Activated CD4-positive, alpha-beta T cell treated with anti-CD3 and anti-CD28 coated beads, Interleukin-2, amount 50 U/mL, for 16 hours (primary cell): ENCODE data around the gene TSPAN9.
"Not testable (repeated sequence)": the region's sequence is repeated elsewhere in the genome, so short reads cannot be mapped to it uniquely, and the experiment has no call there.

Experiments
- DNase-seq: peaks from one replicate; pipeline ENCODE4 v3.0.0-alpha.2; 2020

The TSPAN9 gene

DNA sequence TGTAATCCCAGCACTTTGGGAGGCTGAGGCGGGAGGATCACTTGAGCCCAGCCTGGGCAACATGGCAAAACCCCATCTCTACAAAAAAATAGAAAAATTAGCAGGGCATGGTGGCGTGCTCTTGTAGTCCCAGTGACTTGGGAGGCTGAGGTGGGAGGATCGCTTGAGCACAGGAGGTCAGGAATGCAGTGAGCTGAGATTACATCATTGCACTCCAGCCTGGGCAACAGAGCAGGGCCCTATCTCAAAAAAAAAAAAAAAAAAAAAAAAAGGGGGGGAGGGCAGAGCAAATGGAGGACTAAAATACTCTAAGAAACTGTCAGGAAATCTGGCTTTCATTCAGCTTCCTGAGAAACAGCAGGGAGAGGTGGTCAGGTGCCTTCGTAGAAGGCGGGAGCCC, 31.7 kb upstream of the TSPAN9 start:
- no peak for DNase-seq

GRCh38 chr12:3045989-3046388, 31.2 kb upstream of the TSPAN9 start:
- no peak for DNase-seq

DNA sequence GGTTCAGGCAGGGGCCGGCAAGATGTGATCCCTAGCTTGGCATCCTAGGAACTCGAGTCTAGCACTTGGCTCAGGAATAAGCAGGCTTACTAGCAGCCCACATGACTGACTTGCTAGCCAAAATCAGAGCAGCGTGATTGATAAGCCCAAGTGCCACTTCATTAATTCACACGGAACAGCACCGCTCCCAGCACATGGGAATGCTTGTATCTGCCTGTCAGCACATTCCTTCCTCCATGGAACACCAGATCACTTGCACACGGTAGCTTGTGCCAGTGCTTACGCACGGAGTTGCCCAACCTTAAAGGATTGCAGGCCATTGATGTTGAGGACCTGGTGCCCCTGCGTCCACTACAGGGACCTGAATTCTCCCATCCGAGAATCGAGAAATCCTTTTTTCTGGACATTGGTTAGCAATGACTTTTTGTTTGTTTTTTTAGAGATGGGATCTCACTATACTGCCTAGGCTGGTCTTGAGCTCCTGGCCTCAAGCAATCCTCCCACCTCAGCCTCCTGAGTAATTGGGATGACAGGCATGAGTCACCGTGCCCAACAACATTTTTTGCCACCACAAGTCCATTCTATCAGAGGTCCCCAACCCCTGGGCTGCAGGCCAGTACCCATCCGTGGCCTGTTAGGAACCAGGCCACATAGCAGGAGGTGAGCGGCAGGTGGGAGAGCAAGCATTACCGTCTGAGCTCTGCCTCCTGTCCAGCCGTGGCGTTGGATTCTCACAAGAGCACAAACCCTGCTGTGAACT, 30.6 kb upstream of the TSPAN9 start:
- DNase-seq = no peak

- DNase-seq = no peak
Observed at GRCh38 chr12:3047961-3048360, 29.2 kb upstream of the TSPAN9 start.

GRCh38 chr12:3048540-3048939, 28.6 kb upstream of the TSPAN9 start:
- DNase-seq = no peak

GRCh38 chr12:3049176-3049575, 28.0 kb upstream of the TSPAN9 start:
- no peak for DNase-seq

DNA sequence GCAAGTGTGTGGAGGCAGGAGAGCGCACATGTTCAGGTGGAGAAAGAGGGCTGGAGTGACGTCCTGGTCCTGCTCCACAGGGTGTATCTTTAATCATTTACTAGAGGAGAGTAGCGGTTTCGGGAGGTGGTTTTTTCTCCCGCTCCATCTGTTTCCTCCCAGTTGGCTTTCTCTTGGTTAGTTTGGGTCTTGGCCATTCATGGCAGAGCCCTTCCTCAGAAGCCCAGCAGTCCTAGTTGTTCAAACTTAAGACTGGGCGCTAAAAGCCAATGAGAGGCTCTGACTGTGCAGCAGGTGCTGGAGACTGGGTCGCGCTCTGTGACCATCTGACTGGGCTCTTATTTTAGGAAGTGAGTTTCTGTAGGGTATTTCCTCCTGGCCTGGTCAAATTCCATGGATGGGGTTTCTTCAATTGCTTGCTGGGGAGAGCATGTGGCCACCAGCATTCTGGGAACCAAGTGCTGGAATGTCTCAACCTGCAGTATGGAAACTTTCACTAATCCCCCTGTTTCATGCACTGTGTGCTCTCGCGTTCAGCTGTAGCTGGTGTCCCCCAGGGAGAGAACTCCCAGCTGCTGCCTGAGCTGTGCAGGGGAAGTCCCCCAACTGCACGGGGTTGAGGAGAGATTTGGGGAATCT, 27.4 kb upstream of the TSPAN9 start:
- DNase-seq = no peak

GRCh38 chr12:3054374-3054773, 22.8 kb upstream of the TSPAN9 start:
- DNase-seq = no peak

GRCh38 chr12:3055026-3055703, 22.0 kb upstream of the TSPAN9 start:
- DNase-seq = no peak

DNA sequence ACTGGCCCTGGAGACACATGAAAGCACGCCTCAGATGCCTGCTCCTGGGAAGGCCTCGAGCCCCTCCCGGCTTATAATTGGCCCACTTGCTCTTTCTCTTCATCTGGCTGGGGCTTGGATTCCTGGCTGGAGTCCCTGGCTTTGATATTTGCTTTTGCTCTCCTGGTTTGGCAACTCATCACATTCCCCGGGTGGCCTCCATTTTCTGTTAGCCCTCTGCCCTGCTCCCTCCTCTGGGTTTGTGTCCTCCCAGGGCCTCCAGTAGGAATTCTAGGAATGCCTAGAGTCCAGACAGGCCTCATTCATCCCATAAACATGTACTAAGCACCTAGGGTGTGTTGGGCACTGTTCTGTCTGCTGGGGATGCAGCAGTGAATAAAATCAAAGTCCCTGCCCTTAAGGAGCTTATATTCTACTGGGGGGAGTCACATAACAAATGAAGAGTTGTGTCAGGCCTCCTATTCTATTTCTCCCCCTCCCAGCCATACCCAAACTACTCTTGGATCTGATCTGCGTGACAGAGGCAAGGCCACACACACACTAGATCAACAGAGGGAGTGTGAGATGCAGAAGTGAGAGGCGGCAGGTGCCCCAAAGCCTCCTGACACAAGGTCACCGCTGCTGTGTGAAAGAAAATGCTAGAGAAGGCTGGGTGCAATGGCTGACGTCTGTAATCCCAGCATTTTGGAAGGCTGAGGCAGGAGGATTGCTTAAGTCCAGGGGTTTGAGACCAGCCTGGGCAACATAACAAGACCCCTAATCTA, 21.3 kb upstream of the TSPAN9 start:
- no peak for DNase-seq

DNA sequence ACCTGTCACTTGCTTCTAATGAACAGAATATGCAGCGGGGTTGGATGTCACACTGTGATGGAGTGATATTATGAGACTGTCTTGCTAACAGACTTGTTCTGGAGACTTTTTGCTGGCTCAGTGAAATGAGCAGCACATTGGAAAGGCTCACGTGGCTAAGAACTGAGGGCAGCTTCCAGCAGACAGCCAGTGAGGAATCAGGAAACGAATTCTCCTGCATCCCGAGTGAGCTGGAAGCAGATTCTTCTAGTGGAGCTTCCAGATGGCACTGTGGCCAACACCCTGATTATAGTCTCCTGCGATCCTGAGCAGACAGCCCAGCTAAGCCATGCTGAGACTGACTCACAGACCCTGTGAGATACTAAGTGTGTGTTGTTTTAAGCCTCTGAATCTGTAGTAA, 16.1 kb upstream of the TSPAN9 start:
- DNase-seq = no peak

- DNase-seq = no peak
Observed at GRCh38 chr12:3061501-3062215, 15.5 kb upstream of the TSPAN9 start.

GRCh38 chr12:3065300-3065699, 11.9 kb upstream of the TSPAN9 start:
- DNase-seq = no peak

DNA sequence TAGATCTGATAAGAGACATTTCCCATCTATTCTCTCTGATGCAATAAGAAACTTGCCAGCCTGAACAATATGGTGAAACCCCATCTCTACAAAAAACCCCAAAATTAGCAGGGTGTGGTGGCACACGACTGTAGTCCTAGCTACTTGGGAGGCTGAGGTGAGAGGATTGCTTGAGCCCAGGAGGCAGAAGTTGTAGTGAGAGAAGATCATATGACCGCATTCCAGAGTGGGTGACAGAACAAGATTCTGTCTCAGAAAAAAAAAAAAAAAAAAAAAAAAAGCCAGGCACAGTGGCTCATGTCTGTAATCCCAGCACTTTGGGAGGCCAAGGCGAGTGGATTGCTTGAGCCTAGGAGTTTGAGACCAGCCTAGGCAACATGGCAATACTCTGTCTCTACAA, 11.3 kb upstream of the TSPAN9 start:
- DNase-seq = not testable (repeated sequence)

DNA sequence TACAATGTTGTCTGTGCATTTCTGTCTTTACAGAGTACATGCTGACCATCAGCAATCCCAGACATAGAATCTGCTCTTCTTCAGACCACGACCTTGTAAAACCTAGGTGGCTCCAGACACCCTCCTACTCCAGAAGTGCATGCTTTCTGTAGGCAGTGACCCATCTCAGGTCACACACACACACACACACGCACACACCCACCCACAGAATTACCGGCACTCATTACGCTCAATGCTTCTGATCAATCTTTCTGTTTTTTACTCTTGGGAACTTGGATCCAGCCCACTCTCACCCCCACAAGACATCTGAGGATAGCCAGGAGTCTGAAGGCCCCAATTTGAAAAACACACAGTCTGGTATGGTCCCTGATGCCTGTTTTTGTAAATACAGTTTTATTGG, 7.5 kb upstream of the TSPAN9 start:
- no peak for DNase-seq

- DNase-seq = no peak
Observed at GRCh38 chr12:3071107-3071506, 6.1 kb upstream of the TSPAN9 start.

DNA sequence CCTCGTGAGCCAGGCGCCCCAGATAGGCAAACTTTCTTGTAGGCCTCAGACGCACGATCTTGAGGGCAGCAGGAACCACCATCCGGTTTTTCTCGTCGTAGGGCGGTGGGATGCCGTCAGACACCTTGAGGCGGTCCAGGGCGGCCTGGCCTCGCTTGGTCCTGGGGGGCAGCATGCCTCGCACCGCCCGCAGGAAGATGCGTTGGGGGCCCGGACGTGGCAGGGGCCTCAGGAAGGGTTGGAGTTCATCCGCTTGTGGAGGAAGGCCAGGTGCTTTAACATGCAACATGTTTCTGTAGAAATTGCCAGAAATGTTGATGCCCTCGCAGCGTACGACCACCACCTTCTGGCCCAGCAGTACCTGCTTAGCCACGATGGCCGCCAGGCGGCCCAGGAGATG, 5.5 kb upstream of the TSPAN9 start:
- DNase-seq = no peak

- peak; percentile 84 for DNase-seq
Observed at GRCh38 chr12:3073438-3074250, 3.5 kb upstream of the TSPAN9 start.

GRCh38 chr12:3075315-3075714, 1.9 kb upstream of the TSPAN9 start:
- DNase-seq = no peak

DNA sequence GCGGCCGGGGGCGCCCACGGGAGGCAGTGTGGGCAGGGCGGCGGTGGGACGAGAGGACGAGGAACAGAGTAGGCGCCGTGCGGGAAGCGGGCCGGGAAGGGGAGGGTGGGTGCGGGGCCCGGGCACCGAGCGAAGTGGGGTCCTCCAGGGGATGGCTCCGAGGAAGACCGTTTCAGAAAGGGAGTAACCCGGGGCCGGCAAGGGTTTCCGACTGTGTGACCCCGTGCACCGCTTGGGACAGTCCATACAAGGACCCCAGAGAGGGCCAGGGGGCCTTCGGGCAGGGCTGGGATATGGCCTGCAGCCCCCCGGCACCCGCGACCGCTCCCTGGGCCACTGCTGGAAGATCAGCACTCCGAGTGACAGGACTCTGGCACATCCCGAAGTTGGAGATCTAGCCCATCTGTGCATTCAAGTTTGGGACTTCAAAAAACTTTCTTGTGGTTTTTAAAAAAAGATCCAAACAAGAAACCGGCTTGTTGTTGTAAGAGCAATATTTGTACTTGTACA, 448 bp downstream of the TSPAN9 start:
- no peak for DNase-seq

DNA sequence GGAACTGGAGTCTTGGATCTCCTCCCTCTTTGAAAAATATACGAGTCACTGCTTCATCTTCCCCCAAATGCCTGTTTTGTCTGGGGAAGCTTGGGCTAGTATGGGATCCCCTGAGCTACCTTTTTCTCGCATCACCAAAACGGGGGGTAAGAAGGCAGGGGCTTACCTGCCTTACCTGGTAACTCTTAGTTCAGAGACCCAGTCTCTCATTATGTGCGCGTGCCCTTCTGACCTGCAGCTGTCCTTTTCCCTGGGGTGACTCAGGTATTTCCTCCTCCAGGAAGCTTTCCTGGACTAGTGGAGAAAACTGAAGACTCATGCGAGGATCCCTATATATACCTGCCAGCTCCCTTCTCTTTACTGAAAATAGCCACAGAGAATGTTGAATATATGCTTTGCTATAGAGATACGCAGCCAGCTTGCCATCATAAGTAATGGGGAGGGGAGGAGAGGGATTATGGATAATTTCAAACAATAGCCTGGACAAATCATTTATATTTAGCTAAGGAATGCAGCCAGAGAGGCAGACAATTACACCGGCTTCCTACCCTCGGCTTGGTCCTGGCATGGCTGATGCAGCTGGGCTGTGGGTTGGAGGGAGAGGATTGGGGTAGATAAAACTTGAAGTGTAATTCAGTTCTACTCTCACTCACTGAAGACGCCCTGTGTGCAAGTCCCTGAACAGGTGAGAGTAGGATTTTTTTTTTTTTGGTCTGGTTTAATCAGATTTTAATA, 1.1 kb downstream of the TSPAN9 start:
- DNase-seq = no peak
